Epithelial cell of esophagus (primary cell): Measurements from ENCODE around the gene UNC5C.
A peak's percentile ranks its signal among the peaks of the same experiment; 100 is the strongest.

ENCODE experiments used
- DNase-seq: peaks from one replicate; pipeline ENCODE4 v3.0.0; 2010; ENCODE audit warnings: low read depth
- H3K4me3 ChIP-seq: 2 replicates; pipeline ENCODE4 v1.5.1; 2011; ENCODE audit warnings: mild to moderate bottlenecking, low read length, control low read depth
- CTCF ChIP-seq: IDR thresholded peaks from 2 replicates; pipeline ENCODE4 v1.5.1; 2011; ENCODE audit warnings: low read depth, mild to moderate bottlenecking, low read length, control low read depth, inconsistent platforms; ENCODE audit not compliant: insufficient read depth; ENCODE audit errors: missing control alignments

Gene UNC5C

GRCh38 chr4:95363559-95363925, 185.2 kb downstream of the UNC5C start:
- no peak for TF ChIP-seq CTCF
- no peak for DNase-seq
- H3K4me3 ChIP-seq, result no peak overlapping the region

- DNase-seq, result peak; percentile 4
- peak; percentile 6 for TF ChIP-seq CTCF
- no peak overlapping the region for H3K4me3 ChIP-seq
Observed at GRCh38 chr4:95362906-95363558, 185.7 kb downstream of the UNC5C start.

- DNase-seq, result no peak
- no peak for TF ChIP-seq CTCF
- no peak overlapping the region for H3K4me3 ChIP-seq
Observed at GRCh38 chr4:95362066-95362465, 186.7 kb downstream of the UNC5C start.

DNA sequence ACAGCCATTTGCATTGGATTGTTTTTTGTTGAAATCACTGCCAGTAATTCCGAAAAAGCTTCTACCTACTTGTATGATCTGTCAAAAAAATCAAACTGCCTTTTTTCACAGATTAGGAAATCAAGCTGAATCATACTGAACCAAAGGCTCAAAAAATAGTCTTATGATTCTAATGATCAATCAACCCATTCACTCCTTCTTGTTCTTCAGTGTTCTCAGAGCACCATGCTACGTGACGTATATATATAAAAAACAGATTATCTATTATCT, 187.1 kb downstream of the UNC5C start:
- TF ChIP-seq CTCF, result no peak
- H3K4me3 ChIP-seq, result no peak overlapping the region
- DNase-seq, result no peak

DNA sequence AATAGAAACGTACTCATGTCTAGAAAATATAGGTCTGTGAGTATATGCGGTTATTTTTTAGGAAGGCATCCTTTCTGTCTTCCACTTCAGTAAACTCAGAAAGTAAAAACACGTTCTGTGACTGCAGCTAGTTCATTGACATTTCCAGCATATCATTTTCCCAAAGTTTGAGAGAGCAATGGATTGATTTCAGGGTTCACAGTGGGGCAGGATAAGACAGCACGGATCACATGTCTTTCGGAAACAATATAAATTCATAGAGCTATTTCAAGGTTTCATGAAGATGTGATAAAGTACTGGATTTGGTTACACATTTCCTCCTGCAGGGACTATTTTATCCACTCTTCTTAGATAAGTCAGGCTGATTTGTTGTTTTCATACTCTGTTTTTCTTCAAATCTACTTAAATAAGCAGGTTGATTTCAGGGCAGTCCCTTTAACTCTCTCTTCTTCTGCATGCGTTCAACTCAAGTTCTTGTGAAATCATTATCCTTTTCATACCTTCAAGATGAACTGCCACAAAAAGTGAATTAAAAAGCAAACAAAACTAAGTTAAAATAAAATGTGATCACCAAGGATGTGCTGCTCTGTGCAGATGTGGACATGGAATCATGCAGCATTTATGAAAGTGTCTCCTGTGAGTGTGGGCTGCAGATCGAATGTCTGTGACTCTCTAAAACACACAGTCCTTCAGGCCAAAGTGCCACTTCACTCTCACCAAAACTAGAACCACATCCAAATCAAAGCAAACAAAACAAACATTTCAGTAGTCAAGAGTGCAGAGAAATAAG, 187.7 kb downstream of the UNC5C start:
- DNase-seq, result no peak
- no peak overlapping the region for H3K4me3 ChIP-seq
- TF ChIP-seq CTCF, result no peak

DNA sequence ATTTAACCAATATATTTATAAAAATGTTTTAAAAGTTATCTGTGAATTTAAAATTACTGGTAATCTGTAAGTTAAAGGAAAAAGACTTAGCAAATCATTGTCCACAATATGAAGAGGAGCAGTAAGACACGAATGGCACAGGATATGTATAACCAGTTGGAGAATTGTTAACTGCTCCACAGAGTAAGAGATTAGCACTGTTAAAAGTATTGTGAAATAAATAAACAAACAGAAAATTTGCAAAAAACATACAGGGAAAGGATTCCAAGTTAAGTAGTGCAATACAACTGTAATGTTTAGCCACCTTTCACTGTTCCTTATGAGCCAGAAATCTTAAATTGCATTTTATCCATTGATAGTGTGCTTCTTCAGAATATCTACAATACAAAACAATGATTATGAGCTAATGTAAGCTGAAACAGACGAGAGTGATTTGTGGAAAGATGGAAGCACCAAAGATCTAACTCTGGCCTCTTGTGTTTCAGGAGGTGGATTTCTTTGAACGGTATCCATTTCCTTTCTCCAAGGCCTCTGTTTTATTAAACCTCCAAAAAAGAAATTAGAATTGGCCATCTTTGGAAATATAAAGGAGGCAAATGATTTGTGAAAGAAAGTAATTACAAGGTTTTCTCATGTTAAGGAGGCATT, 188.4 kb downstream of the UNC5C start:
- no peak for DNase-seq
- no peak for TF ChIP-seq CTCF
- H3K4me3 ChIP-seq, result no peak overlapping the region
